NCI-H2227 treated with DMSO at 0.1 percent for 48 hours (cell line): ENCODE data around the gene TACR1.

Source experiments
- DNase-seq: peaks from one replicate; lab custom pipeline; 2025; lab: John Stamatoyannopoulos, UW

TACR1 gene

GRCh38 chr2:75018162-75018561, 181.2 kb downstream of the TACR1 start:
- DNase-seq, result no peak

- no peak for DNase-seq
These were observed 187.2 kb downstream of the TACR1 start for GRCh38 chr2:75012080-75012479.

GRCh38 chr2:75010571-75010970, 188.7 kb downstream of the TACR1 start:
- DNase-seq, result no peak

GRCh38 chr2:75007819-75008218, 191.5 kb downstream of the TACR1 start:
- DNase-seq, result peak; percentile 18

- DNase-seq, result no peak
These were observed 192.3 kb downstream of the TACR1 start for GRCh38 chr2:75007061-75007460.

GRCh38 chr2:75006041-75006440, 193.3 kb downstream of the TACR1 start:
- DNase-seq, result no peak

GRCh38 chr2:75003773-75004172, 195.5 kb downstream of the TACR1 start:
- DNase-seq, result no peak

- DNase-seq, result no peak
These were observed 196.0 kb downstream of the TACR1 start for GRCh38 chr2:75003276-75003675.

GRCh38 chr2:75002007-75002406, 197.3 kb downstream of the TACR1 start:
- no peak for DNase-seq

GRCh38 chr2:74999468-74999867, 199.9 kb downstream of the TACR1 start:
- DNase-seq, result no peak
